Vagina (tissue), 2 donors: ENCODE data around the gene MS4A14.

Source experiments
- CTCF ChIP-seq, 3 experiments: fragments of 450-650 bp in 2 of 3; fragments of 200-600 bp in 1 of 3; sonication (generic) in 1 of 3; IDR thresholded peaks; one replicate each; pipeline ENCODE4 v1.5.1; 2017 to 2019; ENCODE audit warnings: antibody characterized with exemption in 3 of 3, mild to moderate bottlenecking in 2 of 3, moderate library complexity in 2 of 3
- POLR2A ChIP-seq, 2 donors: fragments of 450-650 bp; IDR thresholded peaks; one replicate each; pipeline ENCODE4 v1.6.1; 2017; ENCODE audit warnings: antibody characterized with exemption in 2 of 2, mild to moderate bottlenecking in 2 of 2, moderate library complexity in 2 of 2

DNA sequence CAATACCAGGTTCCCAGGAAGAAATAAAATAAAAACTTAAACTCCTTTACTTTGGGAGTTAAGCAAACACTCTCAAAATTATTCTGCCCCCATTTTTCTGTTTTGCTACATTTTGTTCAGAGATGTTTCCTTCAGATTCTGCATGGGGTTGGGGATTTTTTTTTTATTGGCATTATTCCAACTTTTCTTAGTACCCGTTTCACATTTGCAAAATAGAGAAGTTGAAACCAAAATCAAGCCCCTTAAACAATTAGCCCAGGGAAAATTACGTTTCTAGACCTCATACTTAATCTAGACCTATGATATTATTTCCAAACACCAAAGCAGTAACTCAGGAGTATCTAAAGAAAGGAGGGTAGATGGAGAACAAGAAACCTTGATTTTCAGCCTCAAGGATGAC, 38.5 kb upstream of the MS4A14 start:
- no peak for TF ChIP-seq CTCF (IDR thresholded peaks at IDR 0.05)
- no peak for TF ChIP-seq POLR2A (IDR thresholded peaks at IDR 0.05)
